Activated CD4-positive, alpha-beta T cell treated with anti-CD3 and anti-CD28 coated beads, Interleukin-2, amount 50 U/mL, for 16 hours (primary cell): ENCODE measurements around the gene CGB3.

ENCODE experiments used
- DNase-seq: peaks from one replicate; pipeline ENCODE4 v3.0.0-alpha.2; 2020

CGB3 gene

DNA sequence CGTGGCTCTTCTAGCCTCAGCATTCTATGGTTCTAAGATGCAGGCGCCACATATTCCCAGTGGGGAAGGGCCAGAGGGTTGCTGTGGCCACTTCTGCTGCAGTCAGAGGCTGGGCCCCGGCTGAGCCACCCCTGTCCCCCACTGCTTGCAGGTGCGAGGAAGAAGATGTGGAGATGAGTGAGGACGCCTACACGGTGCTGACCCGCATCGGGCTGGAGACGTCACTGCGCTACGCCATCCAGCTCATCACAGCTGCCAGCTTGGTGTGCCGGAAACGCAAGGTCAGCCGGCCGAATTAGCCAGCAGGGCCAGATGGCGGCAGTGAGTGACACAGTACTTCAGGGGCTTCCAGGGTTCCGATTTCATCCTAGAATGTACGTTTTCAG is 9.3 kb downstream of the CGB3 start:
- DNase-seq, result no peak

DNA sequence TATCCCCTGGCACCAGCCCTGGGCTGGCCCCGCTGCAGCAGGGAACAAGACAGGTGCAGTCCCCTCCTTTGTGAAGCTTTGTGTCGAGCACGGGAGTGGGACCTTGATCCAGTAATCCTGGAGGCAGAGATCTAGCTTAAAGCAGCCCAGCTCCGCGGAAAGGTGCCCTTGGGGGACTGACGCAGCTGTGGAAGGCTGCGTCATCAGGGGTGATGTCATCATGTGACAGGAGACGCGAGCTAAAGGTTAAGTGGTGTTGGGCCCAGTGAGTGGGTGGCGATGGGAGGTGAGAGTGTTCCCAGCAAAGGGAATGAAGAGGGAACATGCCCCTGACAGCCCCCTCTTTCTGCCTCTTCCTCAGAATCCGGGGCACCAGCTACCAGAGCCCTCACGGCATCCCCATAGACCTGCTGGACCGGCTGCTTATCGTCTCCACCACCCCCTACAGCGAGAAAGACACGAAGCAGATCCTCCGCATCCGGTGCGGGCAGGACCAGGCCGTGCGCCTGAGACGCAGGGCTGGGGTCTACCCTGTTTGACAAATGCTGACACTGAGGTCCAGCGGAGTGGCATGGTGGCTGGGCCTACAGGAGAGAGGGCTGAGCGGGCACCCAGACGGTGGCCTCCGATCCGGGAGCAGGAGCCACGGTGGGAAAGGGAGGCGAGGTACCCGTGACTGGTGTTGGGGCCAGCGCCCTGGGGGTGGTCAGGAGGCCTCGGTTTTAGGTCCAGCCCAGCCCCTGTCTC is 9.8 kb downstream of the CGB3 start:
- DNase-seq, result no peak

DNA sequence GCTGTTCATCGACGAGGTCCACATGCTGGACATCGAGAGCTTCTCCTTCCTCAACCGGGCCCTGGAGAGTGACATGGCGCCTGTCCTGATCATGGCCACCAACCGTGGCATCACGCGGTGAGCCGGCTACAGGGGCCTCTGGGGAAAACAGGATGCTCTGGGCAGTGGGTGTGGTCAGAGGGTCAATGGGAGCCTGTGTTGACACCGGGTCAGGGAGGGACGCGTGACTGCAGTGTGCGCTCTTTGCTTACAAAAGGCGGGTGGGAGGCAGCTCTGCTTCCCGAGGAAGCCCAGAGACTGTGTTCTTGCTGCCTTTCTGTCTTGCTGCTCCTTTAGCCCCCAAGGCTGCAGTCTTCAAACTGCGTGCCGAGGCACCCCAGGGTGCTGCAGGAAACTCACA is 12.9 kb downstream of the CGB3 start:
- no peak for DNase-seq

DNA sequence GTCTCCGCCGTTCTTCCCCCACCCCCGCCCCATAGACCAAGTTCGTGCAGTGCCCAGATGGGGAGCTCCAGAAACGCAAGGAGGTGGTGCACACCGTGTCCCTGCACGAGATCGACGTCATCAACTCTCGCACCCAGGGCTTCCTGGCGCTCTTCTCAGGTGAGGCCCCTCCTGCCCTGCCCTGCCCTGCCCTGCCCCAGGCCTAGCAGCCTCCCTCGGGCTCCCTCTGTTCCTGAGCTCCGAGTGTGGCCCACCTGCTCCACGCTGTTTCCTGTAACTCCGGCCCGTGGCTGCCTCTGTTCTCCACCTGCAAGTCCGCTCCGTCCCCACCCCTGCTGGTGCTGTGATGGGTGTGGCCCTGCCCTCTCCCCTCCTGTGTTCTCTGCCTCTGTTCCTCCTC is 13.7 kb downstream of the CGB3 start:
- no peak for DNase-seq

DNA sequence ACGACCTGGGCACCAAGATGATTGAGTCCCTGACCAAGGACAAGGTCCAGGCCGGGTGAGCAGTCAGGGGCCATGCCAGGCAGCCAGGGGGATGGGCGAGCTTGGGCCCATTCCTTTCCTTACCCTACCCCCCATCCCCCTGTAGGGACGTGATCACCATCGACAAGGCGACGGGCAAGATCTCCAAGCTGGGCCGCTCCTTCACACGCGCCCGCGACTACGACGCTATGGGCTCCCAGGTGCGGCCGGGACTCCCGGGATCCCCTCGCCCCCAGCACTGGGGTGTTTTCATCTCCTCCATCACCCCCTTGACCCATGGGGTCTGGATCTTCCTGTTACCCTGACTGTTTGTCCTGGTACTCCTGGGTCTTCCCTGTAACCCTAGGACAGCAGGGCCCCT is 14.3 kb downstream of the CGB3 start:
- DNase-seq, result no peak

DNA sequence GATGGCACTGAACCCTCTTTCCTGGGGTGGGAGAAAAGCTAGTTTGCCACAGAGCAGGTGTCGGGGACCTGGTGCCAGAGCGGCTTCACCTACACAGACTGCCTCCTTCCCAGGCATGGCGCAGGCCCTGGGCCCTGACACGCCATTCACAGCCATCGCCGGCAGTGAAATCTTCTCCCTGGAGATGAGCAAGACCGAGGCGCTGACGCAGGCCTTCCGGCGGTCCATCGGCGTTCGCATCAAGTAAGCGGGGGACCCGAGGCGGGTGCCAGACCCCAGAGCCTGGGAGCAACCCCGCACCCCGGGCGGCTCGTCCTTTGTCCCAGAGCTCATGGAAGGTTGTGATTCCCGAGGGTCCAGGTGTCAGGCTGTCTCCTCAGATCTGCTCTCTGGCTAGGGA is 17.2 kb downstream of the CGB3 start:
- DNase-seq, result no peak

DNA sequence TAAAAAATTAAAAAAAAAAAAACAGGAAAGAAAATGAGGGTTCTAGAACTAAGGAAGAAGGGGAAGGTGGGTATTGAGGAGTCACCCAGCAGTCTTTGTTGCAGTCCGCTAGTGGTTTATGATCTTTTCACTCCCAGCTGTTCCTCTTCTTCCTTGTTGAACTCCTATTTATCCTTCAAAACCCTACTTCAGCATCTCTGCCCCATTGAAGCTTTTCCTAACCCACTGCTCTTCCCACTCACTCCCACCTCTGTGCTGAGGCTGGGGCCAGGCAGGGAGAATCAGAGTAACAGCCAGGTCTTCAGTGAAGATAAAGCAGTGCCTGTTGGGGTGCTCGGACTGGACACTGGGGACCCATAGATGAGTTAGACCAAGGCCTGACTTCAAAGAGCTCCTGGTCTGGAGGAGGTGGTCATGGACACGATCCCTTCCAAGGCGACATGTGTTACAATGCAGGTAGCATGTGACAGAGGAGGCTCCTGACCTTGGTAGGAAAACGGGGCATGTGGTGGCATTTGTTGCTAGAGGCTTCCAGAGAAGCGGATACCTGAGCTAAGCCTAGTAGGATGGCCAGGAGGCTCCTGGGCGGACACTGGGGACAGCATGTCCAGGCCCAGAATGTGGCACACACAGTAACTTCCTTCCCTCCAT is 19.0 kb downstream of the CGB3 start:
- DNase-seq, result no peak

DNA sequence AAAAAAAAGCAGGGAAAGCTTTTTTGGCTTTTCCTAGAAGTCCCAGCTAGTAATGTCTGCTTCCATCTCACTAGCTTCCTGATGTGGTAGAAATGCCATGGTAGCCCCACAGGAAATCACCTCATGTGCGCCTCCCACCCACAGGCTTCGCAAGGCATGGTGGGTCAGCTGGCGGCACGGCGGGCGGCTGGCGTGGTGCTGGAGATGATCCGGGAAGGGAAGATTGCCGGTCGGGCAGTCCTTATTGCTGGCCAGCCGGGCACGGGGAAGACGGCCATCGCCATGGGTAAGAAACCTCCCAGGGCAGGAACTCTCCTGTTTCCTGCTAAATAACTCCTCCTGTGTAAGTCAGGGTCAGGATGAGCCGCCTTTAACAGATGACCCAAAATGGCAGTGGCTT is 20.0 kb downstream of the CGB3 start:
- no peak for DNase-seq

DNA sequence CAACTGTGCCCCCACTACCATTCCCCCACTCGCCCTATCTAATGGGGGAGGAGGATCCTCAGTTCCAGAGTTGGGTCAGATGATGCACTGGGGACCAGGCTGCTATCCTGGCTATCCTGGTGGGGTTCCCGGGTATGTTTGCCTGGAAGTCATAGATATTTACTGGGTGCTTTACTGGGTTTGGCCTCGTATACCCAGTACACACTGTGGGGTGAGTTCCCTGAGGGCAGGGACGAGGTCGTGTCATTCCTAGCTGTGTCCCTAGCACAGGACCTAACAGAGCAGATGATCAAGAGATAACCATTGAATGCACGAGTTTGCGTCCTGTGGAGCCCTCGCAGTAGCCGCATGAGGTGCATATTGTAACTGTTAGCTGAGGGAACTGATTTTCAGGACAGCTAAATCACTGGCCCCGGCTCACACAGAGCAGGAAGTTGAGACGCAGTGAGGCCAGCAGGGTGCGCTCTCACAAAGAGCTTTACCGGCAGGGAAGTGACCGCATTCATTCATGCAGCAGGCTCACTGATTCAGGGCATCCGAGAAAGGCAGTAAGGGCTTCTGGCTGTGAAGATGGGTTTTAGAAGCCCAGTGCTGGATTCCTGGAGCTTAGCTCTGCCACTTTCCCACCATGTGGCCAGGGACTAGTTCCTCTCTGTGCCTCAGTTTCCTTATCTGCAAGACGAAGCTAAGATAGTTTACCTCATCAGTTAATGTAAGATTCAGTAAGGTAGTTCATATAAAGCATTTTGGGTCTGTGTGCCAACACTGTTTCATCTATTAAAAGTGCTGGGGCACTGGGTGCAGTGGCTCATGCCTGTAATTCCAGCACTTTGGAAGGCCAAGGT is 24.4 kb downstream of the CGB3 start:
- peak; percentile 73 for DNase-seq

DNA sequence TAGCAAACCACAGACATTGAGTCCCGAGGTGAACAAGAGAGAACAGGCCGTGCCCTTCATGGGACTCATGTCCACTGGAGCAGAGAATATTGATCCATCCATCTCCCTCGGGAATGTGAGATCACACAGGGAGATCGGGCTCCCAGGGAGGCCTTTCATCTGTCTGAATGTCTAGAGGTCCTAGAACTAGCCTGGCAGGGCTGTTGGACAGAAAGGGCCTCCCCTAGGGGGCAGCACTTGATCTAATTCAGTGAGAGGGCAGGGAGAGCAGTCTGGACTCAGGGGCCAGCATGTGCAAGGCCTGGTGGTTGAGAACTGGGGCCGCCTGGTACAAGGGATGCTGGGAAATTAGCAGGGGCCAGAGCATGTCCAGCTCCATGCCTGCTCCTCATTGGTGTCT is 26.2 kb downstream of the CGB3 start:
- peak; percentile 60 for DNase-seq

DNA sequence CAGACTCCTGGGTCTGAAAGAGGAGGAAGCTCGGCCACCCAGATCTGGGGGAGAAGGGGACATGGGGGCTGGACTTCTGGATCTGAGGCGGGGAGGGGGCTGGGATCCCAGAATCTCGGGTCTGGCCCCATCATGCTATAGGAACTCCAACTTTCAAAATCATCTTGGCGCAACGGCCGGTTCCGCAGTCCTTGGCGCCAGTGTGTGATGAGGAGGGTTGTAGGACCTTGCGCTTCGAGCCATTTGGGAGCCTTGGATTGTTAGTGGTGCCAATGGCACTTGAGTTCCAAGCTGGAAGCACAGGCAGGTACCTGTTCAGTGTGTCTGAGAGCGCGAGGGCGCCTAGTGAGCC is 30.1 kb downstream of the CGB3 start:
- DNase-seq, result no peak

DNA sequence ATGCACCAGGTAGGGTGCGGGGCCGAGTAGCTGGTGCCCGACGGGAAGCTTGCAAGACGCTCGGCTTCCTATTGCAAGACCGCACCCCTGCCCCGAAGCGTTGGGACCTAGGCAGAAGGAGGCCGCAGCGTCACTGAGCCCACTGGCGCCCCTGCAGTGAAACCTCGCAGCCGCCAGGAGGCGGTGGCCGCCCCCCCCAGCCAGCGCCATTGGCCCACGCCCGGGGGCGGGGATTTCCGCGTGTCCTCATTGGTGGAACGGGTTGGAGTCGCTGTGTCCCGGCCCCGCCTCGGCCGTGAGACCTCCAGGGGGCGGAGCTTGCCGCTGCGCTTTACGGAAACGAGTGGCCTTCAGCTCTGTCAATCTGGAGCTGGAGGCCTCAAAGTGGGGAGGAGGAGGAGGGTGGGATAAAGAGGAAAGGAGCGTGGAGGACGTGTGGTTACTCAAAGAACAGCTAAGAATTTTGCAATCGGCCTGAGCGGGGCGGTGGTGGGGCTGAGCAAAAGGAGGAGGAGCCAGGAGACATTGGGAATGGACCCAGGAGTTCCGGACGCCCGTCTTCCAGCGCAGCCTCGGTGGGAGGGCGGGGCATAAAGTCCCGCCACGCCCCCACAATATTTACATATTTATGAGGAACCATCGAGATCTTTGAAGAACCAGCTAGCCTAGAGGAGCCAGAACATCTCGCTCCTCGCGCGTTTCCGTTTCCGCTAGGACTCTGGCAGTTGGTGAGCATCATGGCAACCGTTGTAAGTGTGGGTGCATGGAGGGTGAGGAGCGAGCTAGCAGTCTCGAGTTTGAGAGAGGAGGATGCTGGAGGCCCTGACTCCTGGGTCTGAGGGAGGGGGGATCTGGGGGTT is 30.7 kb downstream of the CGB3 start, which contains the start of the genes GYS1 and RUVBL2:
GYS1 (minus strand) TSS at position 135 of the 860 bp plus-strand sequence. CDS start 197 bp downstream, outside the sequence.
RUVBL2 (plus strand) TSS at position 713 of the 860 bp plus-strand sequence; CDS start at position 738, 25 bp downstream.
- DNase-seq, result peak; percentile 100

DNA sequence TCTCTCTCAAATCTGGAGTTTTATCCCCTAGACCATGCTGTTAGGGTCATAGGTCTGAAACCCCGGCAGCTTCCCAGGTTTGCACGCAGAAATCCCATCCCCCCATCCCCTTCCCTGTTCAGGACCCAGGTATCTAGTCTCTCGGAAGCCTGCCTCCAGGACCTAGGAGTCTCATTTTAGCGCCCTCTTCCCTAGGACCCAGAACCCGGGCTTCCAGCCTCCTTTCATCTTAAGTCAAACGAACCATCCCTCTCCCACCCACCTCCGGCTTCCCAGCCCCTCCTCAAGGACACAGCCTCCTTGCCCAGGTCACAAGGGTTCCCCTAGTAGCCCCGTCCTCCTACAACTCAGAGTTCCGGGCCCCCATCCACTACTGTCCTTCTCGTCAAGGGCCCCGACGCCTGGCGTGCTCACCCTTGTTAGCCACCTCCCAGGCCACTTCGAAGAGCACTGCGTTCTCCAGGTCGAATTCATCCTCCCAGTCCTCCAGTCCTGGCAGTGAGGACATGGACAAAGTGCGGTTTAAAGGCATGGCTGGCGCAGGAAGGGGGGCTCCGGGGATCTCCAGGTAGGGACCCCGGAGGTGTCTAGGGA is 31.5 kb downstream of the CGB3 start:
- no peak for DNase-seq

DNA sequence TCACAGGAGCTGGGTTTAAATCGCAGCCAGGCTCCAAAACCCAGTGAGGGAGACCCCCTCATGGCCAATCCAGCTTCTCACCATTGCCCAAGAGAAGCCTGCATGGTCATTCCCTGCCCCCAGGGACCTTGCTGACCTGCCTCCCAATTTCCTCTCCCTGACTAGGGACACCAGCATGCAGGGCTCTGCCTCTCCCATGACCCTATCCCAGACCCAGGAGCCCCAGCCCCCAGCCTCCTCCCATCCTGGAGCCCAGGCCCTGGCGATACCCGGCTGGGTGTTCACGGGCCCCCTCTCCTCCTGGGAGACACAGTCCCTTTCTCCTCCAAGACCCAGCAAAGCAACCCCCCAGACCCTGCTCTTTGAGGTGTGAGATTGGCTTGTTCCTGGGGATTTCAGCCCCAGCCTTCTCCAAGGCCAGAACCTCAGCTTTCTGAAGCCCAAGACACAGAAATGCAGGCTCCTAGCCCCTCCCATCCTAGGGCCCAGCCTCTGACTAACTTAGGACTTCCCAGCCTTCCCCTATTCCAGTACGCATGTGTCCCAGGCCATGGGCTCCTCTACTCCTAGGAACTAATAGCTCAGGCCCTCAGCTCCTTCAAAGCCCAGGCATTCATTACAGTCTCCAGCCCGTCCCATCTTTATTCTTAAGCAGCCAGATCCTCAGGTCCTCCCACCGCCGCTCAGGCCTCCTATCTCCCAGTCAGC is 32.1 kb downstream of the CGB3 start:
- no peak for DNase-seq

DNA sequence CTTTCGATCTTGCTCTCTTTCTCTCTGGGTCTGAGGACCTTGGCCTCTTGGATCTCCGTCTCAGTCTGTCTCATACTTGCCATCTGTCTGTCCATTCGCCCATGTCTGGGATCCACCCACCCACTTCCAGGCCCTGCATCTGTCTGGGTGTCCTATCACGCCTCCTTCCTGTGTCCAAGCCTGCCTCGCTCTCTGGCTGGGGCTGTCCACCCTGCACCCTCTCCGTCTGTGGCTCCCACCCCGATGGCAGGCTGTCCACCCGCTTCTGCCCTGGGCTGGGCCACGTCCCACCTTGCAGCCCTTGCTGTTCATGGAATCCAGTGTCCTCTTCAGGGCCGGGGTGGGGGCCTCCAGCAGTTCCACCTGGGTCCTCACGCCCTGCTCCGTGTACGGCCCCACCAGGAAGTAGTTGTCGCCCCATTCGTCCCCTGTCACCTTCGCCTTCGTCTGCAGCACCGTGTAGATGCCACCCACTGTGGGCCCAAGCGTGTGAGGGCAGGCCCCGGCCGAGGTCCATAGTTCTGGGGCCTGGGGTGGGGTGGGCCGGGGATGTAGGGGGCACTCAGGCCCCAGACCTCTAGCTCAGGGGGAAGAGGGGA is 33.0 kb downstream of the CGB3 start:
- DNase-seq, result no peak

DNA sequence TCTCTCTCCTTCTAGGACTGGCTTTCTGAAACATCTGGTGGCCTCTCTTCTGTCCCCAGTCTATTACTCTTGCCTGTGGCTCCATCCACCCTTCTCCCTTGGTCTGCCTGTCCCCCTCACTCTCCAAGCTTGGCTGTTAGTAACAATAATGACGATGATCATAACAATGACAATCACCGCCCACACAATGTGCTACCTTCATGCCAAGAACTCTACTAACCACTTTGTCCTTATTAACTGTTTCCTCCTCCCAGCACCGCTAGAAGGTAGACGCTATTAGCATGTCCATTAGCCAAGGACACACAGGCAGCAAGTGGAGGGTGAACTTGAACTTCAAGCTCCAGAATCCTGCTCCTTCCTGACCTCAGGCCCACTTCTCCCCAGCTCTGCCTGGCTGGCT is 33.7 kb downstream of the CGB3 start:
- no peak for DNase-seq

DNA sequence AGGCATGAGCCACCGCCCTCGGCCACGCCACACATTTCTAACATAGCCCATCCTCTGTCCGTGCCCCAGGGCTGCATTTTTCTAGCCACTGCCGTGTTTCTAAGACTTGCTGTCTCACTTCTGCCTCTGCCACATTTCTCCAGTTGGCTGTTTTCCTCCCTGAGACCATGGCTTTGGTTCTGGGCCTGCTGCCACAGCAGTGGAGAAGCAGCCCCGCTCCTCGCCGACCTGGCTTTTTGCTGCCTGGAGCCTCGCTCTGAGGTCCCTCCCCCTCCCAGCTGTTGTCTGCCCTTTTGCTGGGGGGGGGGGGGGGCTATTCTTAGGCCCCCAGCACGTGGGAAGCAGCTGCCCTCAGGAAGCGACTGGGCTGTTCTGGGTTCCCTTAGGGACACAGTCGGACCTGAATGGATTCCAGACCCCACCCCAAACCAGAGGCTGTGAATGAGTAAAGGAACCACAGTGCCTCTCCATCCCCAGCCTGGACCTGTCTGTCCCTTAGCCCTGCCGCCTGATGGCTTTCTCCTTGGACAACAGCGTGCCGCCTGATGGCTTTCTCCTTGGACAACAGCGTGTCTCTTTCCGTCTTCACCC is 34.3 kb downstream of the CGB3 start:
- DNase-seq, result no peak

DNA sequence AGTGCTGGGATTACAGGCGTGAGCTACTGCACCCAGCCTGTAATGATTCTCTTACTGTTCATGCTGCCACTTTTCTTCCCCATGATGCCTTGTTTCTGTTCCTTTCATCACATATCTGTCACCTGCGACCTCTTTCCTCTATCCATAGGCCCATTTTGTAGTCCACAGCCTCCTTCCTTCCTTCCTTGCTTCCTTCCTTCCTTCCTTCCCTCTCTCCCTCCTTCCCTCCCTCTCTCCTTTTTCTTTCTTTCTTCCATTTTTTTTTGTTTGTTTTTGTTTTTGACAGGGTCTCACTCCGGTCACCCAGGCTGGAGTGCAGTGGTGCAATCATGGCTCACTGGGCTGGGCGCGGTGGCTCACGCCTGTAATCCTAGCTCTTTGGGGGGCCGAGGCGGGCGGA is 35.3 kb downstream of the CGB3 start:
- no peak for DNase-seq

DNA sequence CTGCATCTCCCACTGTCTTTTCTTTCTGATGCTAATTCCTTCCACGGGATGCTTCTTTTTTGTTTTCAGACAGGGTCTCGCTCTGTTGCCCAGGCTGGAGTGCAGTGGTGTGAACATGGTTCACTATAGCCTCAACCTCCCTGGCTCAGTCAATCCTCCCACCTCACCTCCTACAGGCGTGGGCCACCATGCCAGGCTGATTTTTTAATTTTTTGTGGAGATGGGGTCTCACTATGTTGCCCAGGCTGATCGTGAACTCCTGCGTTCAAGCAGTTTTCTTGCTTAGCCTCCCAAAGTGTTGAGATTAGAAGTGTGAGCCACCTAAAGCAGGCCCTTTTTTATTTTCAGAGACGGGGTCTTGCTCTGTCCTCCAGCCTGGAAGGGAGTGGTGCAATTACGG is 35.8 kb downstream of the CGB3 start:
- DNase-seq, result no peak

DNA sequence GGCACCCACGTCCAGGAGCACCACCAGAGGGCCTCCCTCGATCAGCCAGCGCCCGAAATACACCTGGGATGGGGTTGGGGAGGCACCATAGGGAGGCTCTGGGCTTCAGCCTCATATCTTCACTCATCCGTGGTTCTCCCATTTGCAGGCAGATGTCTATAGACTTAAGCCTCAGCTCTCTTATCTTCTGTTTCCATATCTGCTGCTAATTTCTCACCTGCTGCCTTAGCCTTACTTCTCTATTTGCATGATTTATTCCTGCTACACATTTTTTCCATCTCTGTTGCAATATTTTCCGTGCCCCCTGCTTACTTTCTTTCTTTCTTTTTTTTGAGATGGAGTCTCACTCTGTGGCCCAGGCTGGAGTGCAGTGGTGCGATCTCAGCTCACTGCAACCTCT is 36.8 kb downstream of the CGB3 start:
- no peak for DNase-seq

DNA sequence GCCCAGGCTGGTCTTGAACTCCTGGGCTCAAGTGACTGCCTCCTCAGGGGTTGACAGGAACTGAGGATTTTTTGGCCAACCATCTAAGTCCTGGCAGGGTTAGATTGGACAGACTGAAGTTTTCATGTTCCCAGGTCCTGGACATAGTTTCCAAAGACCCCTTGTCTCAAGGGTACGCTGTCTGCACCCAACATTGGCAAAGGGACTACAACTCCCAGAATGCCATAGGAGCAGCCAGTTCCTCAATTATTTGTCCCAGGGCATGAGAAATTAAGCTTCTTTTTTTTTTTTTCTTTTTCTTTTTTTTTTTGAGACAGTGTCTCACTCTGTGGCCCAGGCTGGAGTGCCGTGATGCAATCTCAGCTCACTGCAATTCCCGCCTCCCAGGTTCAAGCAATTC is 37.9 kb downstream of the CGB3 start:
- no peak for DNase-seq
